AG04449 (cell line): ENCODE results near the gene DTL.

ENCODE experiments used
- CTCF ChIA-PET: fragments of 350-600 bp; formaldehyde crosslinking; extraction: SDS; loops from one replicate; lab custom pipeline; 2021; ENCODE audit warnings: antibody characterized with exemption; lab: Yijun Ruan, JAX
- POLR2A ChIA-PET: fragments of 400-600, 350-600 bp; formaldehyde crosslinking; extraction: SDS; loops from one replicate; lab custom pipeline; 2020; ENCODE audit warnings: antibody characterized with exemption, inconsistent platforms; lab: Yijun Ruan, JAX
- DNase-seq: peaks from one replicate; pipeline ENCODE4 v3.0.0-alpha.2; 2010; ENCODE audit warnings: low read depth, low spot score
- H3K4me3 ChIP-seq: 2 replicates; pipeline ENCODE4 v1.5.1; 2011; ENCODE audit warnings: low read depth, mild to moderate bottlenecking, control low read depth, low read length
- CTCF ChIP-seq: IDR thresholded peaks from one replicate; pipeline ENCODE4 v1.5.1; 2011; ENCODE audit warnings: mild to moderate bottlenecking, moderate library complexity, low read length, control low read depth, inconsistent platforms; ENCODE audit not compliant: insufficient read depth; ENCODE audit errors: missing control alignments

DTL gene

GRCh38 chr1:212107481-212107880 lies 71.9 kb downstream of the DTL start:
- no peak for DNase-seq
- CTCF ChIA-PET: interaction anchor here (0.8 to 1.9 kb wide), 2 partner anchors 37 to 204 kb away, joined by 5 to 6 read pairs; no protein-coding TSS in a partner anchor

GRCh38 chr1:212108187-212108586 lies 72.6 kb downstream of the DTL start:
- no peak for DNase-seq
- no peak overlapping the region for H3K4me3 ChIP-seq
- no peak for TF ChIP-seq CTCF
- ChIA-PET POLR2A (no interaction called here), CTCF (no interaction called here)

More at GRCh38 chr1:212107481-212107880, 71.9 kb downstream of the DTL start:
- no peak overlapping the region for H3K4me3 ChIP-seq
- POLR2A ChIA-PET: no interaction called here
- no peak for TF ChIP-seq CTCF

- CTCF ChIA-PET: interaction anchor here (1.0 to 1.4 kb wide), 2 partner anchors 27 to 38 kb away, joined by 4 read pairs; no protein-coding TSS in a partner anchor
- no peak for DNase-seq
- H3K4me3 ChIP-seq: no peak overlapping the region
- no peak for TF ChIP-seq CTCF
- POLR2A ChIA-PET: no interaction called here
Measured at GRCh38 chr1:212108981-212109380, 73.4 kb downstream of the DTL start.

- no peak for TF ChIP-seq CTCF
- DNase-seq: no peak
- ChIA-PET CTCF (interaction anchor here (1.0 to 3.0 kb wide), 3 partner anchors 13 to 39 kb away, joined by 4 to 10 read pairs (median 4); no protein-coding TSS in a partner anchor), POLR2A (no interaction called here)
- H3K4me3 ChIP-seq: no peak overlapping the region
Measured at GRCh38 chr1:212109728-212110127, 74.2 kb downstream of the DTL start.

- H3K4me3 ChIP-seq: no peak overlapping the region
- peak; percentile 51 for TF ChIP-seq CTCF
- POLR2A ChIA-PET: interaction anchor here (0.6 kb wide), 1 partner anchor 9 kb away, joined by 3 read pairs; no protein-coding TSS in a partner anchor
- DNase-seq: no peak
- CTCF ChIA-PET: interaction anchor here (1.0 to 3.0 kb wide), 5 partner anchors 9 to 76 kb away, joined by 3 to 10 read pairs (median 4); no protein-coding TSS in a partner anchor
Measured at GRCh38 chr1:212110617-212111016, 75.1 kb downstream of the DTL start.

- ChIA-PET CTCF (interaction anchor here (0.8 to 3.0 kb wide), 5 partner anchors 10 to 77 kb away, joined by 3 to 10 read pairs (median 4); no protein-coding TSS in a partner anchor), POLR2A (interaction anchor here (0.7 kb wide), 1 partner anchor 651 kb away, joined by 3 read pairs; no protein-coding TSS in a partner anchor)
- H3K4me3 ChIP-seq: no peak overlapping the region
Measured at GRCh38 chr1:212111536-212111935, 76.0 kb downstream of the DTL start.

More at GRCh38 chr1:212111536-212111935, 76.0 kb downstream of the DTL start:
- no peak for DNase-seq
- TF ChIP-seq CTCF: no peak
